GM23338 (cell line): ENCODE results near the gene RUNX1. TPM values are rescaled to one million over a fixed set of nuclear protein-coding genes. Genes with fewer than 3 reads are reported as not detected.

ENCODE experiments used
- ATAC-seq: fragments of 200-7000 bp; cut with Tn5 transposase; 3 replicates; pipeline ENCODE4 v1.9.1; 2020
- DNase-seq: peaks from one replicate; pipeline ENCODE4 v3.0.0-alpha.2; 2015; ENCODE audit warnings: low spot score
- H2AFZ ChIP-seq: fragments of 200-600 bp; sonication (generic); 2 replicates; pipeline ENCODE4 v1.8.0; 2016; ENCODE audit warnings: antibody characterized with exemption, mild to moderate bottlenecking, moderate library complexity
- H3F3A ChIP-seq: fragments of 200-600 bp; sonication (generic); replicated peaks from 2 replicates; pipeline ENCODE4 v1.8.0; 2017; ENCODE audit warnings: antibody characterized with exemption, mixed run types, low read depth
- H3K27ac ChIP-seq: fragments of 200-600 bp; sonication (generic); 2 replicates; pipeline ENCODE4 v1.6.1; 2016; ENCODE audit warnings: low read depth
- H3K27me3 ChIP-seq: fragments of 200-600 bp; sonication (generic); 2 replicates; pipeline ENCODE4 v1.8.0; 2016; ENCODE audit warnings: mild to moderate bottlenecking, mixed run types, moderate library complexity; ENCODE audit not compliant: insufficient read depth
- H3K36me3 ChIP-seq: fragments of 200-600 bp; sonication (generic); 2 replicates; pipeline ENCODE4 v1.8.0; 2016; ENCODE audit warnings: mild to moderate bottlenecking; ENCODE audit not compliant: insufficient read depth
- H3K4me1 ChIP-seq: fragments of 200-600 bp; sonication (generic); 2 replicates; pipeline ENCODE4 v1.8.0; 2016; ENCODE audit warnings: mild to moderate bottlenecking, moderate library complexity; ENCODE audit not compliant: insufficient read depth
- H3K4me2 ChIP-seq: fragments of 200-600 bp; sonication (generic); 2 replicates; pipeline ENCODE4 v1.7.1; 2017; ENCODE audit warnings: mixed run types
- H3K4me3 ChIP-seq: fragments of 200-600 bp; sonication (generic); 2 replicates; pipeline ENCODE4 v1.6.1; 2016; ENCODE audit warnings: mixed run types
- H3K79me2 ChIP-seq: fragments of 200-600 bp; sonication (generic); replicated peaks from 2 replicates; pipeline ENCODE4 v1.8.0; 2017; ENCODE audit warnings: mild to moderate bottlenecking; ENCODE audit not compliant: insufficient read depth
- H3K9me2 ChIP-seq: fragments of 200-600 bp; sonication (generic); 2 replicates; pipeline ENCODE4 v1.8.0; 2017; ENCODE audit not compliant: insufficient read depth
- H4K20me1 ChIP-seq: fragments of 200-600 bp; sonication (generic); replicated peaks from 2 replicates; pipeline ENCODE4 v1.8.0; 2017; ENCODE audit warnings: mild to moderate bottlenecking; ENCODE audit not compliant: insufficient read depth
- H3K27ac Mint-ChIP-seq: 2 replicates; pipeline ENCODE4 v1.8.0; 2020; ENCODE audit warnings: inconsistent platforms, mild to moderate bottlenecking, moderate library complexity, mixed read lengths
- H3K27me3 Mint-ChIP-seq: 3 replicates; pipeline ENCODE4 v1.8.0; 2022; ENCODE audit warnings: low read depth, mild to moderate bottlenecking, moderate library complexity, mixed read lengths, inconsistent platforms; ENCODE audit not compliant: insufficient read depth, poor library complexity
- H3K36me3 Mint-ChIP-seq: 3 replicates; pipeline ENCODE4 v1.8.0; 2021; ENCODE audit warnings: low read depth, mild to moderate bottlenecking, inconsistent platforms, moderate library complexity, mixed read lengths
- H3K4me1 Mint-ChIP-seq: 3 replicates; pipeline ENCODE4 v1.8.0; 2020; ENCODE audit warnings: mild to moderate bottlenecking, inconsistent platforms, mixed read lengths
- H3K4me3 Mint-ChIP-seq: 3 replicates; pipeline ENCODE4 v1.8.0; 2021; ENCODE audit warnings: moderate library complexity, mild to moderate bottlenecking, inconsistent platforms, mixed read lengths
- H3K9me3 Mint-ChIP-seq: 3 replicates; pipeline ENCODE4 v1.8.0; 2020; ENCODE audit warnings: moderate library complexity, mild to moderate bottlenecking, inconsistent platforms, mixed read lengths
- CREB1 ChIP-seq: fragments of 250-450 bp; sonication (Bioruptor Pico); IDR thresholded peaks from 2 replicates; pipeline ENCODE4 v1.5.0; 2020; ENCODE audit warnings: low read depth, mild to moderate bottlenecking, moderate library complexity
- CTCF ChIP-seq, 2 experiments: fragments of 200-600 bp in 1 of 2; sonication (generic) in 1 of 2; conservative IDR thresholded peaks; 2 replicates each; pipeline versions ENCODE4 v1.5.1 to v1.6.1; 2016 to 2017; ENCODE audit warnings: antibody characterized with exemption in 2 of 2, low read depth in 2 of 2, mild to moderate bottlenecking in 2 of 2, moderate library complexity in 1 of 2
- ETS1 ChIP-seq: IDR thresholded peaks from 2 replicates; pipeline ENCODE4 v1.6.1; 2016; ENCODE audit warnings: antibody characterized with exemption
- EZH2 ChIP-seq: fragments of 200-600 bp; sonication (generic); IDR thresholded peaks from one replicate; pipeline ENCODE4 v1.8.0; 2017; ENCODE audit warnings: antibody characterized with exemption, mild to moderate bottlenecking, low read depth; ENCODE audit not compliant: unreplicated experiment
- EZH2phosphoT487 ChIP-seq: fragments of 200-600 bp; sonication (generic); IDR thresholded peaks from one replicate; pipeline ENCODE4 v1.8.1; 2018; ENCODE audit warnings: antibody characterized with exemption; ENCODE audit not compliant: unreplicated experiment
- JUNB ChIP-seq: IDR thresholded peaks from one replicate; pipeline ENCODE4 v1.6.1; 2016; ENCODE audit warnings: antibody characterized with exemption; ENCODE audit not compliant: unreplicated experiment
- NANOG ChIP-seq: IDR thresholded peaks from 2 replicates; pipeline ENCODE4 v1.6.1; 2016; ENCODE audit warnings: antibody characterized with exemption, borderline replicate concordance
- POLR2AphosphoS5 ChIP-seq: IDR thresholded peaks from 2 replicates; pipeline ENCODE4 v1.6.1; 2016; ENCODE audit warnings: antibody characterized with exemption, low read depth
- REST ChIP-seq: IDR thresholded peaks from one replicate; pipeline ENCODE4 v1.6.1; 2018; ENCODE audit warnings: antibody characterized with exemption; ENCODE audit not compliant: unreplicated experiment
- STAT1 ChIP-seq: IDR thresholded peaks from one replicate; pipeline ENCODE4 v1.6.1; 2016; ENCODE audit warnings: antibody characterized with exemption; ENCODE audit not compliant: unreplicated experiment
- ZNF114 ChIP-seq: fragments of 250-450 bp; sonication (Bioruptor Pico); IDR thresholded peaks from 2 replicates; pipeline ENCODE4 v1.5.0; 2020; ENCODE audit warnings: mild to moderate bottlenecking, moderate library complexity
- ZNF331 ChIP-seq: fragments of 250-450 bp; sonication (Bioruptor Pico); IDR thresholded peaks from 2 replicates; pipeline ENCODE4 v1.5.0; 2020; ENCODE audit warnings: low read depth, mild to moderate bottlenecking, moderate library complexity
- ZNF462 ChIP-seq: fragments of 250-450 bp; sonication (Bioruptor Pico); IDR thresholded peaks from 2 replicates; pipeline ENCODE4 v1.5.0; 2020; ENCODE audit warnings: mild to moderate bottlenecking, moderate library complexity
- polyA plus RNA-seq: library from polyadenylated mRNA; unstranded; fragments of >200 nt; fragmentation: Nextera tagmentation; extraction: Ambion mirVana; gene quantifications from 2 replicates; pipeline ENCODE4 v1.2.1, GENCODE V29; 2016
- total RNA-seq: library from RNA; depleted of rRNA; stranded (reverse); fragments of >200 nt; shearing (Covaris generic); gene quantifications from 2 replicates; pipeline ENCODE4 v1.2.3, GENCODE V29; 2014

RUNX1 gene
- total and polyA plus RNA-seq, 2 experiments from 2014 or later = 0.29 to 1.1 TPM

- ATAC-seq = no peak
- Histone ChIP-seq H3K4me3 (no peak overlapping the region), H3K9me2 (no peaks in the 10 kb centered on the region), H3K27ac (no peak overlapping the region), H3K27me3 (no peaks in the 10 kb centered on the region), H3K4me2 (no peak overlapping the region), H3K4me1 (no peaks in the 10 kb centered on the region), H3K36me3 (no peaks in the 10 kb centered on the region), H4K20me1 (no peaks in the 10 kb centered on the region), H3F3A (no peaks in the 10 kb centered on the region), H2AFZ (no peak overlapping the region), H3K79me2 (no peaks in the 10 kb centered on the region)
- H3K36me3 Mint-ChIP-seq = no peaks in the 10 kb centered on the region
- no peaks in the 10 kb centered on the region for H3K9me3 Mint-ChIP-seq
- H3K27ac Mint-ChIP-seq = no peak overlapping the region
- peaks cover 4% of the 10 kb centered on the region for H3K27me3 Mint-ChIP-seq
- no peak for DNase-seq
- no peak overlapping the region for H3K4me3 Mint-ChIP-seq
- TF ChIP-seq STAT1 = no peak
- TF ChIP-seq CTCF (conservative IDR thresholded peaks at IDR 0.05; ENCODE audit: low read depth in 2 of 2) = no peak
- no peak for TF ChIP-seq ETS1
- no peak for TF ChIP-seq ZNF462 (CRISPR knock-in tag)
- TF ChIP-seq NANOG = no peak
- TF ChIP-seq ZNF114 (CRISPR knock-in tag) = no peak
- no peak for TF ChIP-seq POLR2AphosphoS5
- no peak for TF ChIP-seq ZNF331 (CRISPR knock-in tag)
- TF ChIP-seq EZH2phosphoT487 = no peak
- TF ChIP-seq JUNB = no peak
- TF ChIP-seq REST = no peak
- TF ChIP-seq CREB1 (CRISPR knock-in tag) = no peak
- no peak for TF ChIP-seq EZH2
- peaks cover 13% of the 10 kb centered on the region for H3K4me1 Mint-ChIP-seq
Measured at GRCh38 chr21:34991366-34991957, 57.6 kb downstream of the RUNX1 start.
